IMR-90 (cell line): ENCODE data around the gene COL4A1. TPM values are rescaled to one million over a fixed set of nuclear protein-coding genes. Genes with fewer than 3 reads are reported as not detected.

Experiments used
- ATAC-seq: fragments of 200-7000 bp; cut with Tn5 transposase; 2 replicates; pipeline ENCODE4 v1.9.1; 2020; ENCODE audit warnings: low read depth, mild to moderate bottlenecking, moderate library complexity
- BruUV-seq: library from RNA; stranded (reverse); fragments of 400-500 nt; replicated peaks from 2 replicates; lab custom pipeline; 2021; lab: Mats Ljungman, UMichigan
- CTCF ChIA-PET: fragments of 300-600 bp; formaldehyde crosslinking; extraction: SDS; loops from one replicate; lab custom pipeline; 2021; ENCODE audit warnings: antibody characterized with exemption; lab: Yijun Ruan, JAX
- POLR2A ChIA-PET: fragments of 300-600 bp; sonication (Branson Sonifier 250); formaldehyde crosslinking; loops from one replicate; lab custom pipeline; 2022; ENCODE audit warnings: antibody characterized with exemption; ENCODE audit not compliant: unreplicated experiment; lab: Charles Lee
- DNase-seq: peaks from one replicate; pipeline ENCODE4 v3.0.0; 2013
- H2AFZ ChIP-seq: replicated peaks from 2 replicates; pipeline ENCODE3; 2013; ENCODE audit warnings: low read length, mild to moderate bottlenecking; ENCODE audit not compliant: poor library complexity
- H2AK5ac ChIP-seq: 2 replicates; pipeline ENCODE4 v1.6.1; 2013; ENCODE audit warnings: low read depth, low read length, inconsistent platforms
- H2AK9ac ChIP-seq: replicated peaks from 2 replicates; pipeline ENCODE3; 2013; ENCODE audit warnings: mild to moderate bottlenecking, low read depth, low read length, moderate library complexity; ENCODE audit not compliant: poor library complexity
- H2BK120ac ChIP-seq: 2 replicates; pipeline ENCODE4 v1.6.1; 2013; ENCODE audit warnings: low read depth, low read length, inconsistent platforms
- H2BK15ac ChIP-seq: 3 replicates; pipeline ENCODE4 v1.6.1; 2013; ENCODE audit warnings: low read depth, low read length, inconsistent platforms
- H2BK20ac ChIP-seq: 2 replicates; pipeline ENCODE4 v1.6.1; 2013; ENCODE audit warnings: low read depth, mild to moderate bottlenecking, inconsistent platforms, low read length, moderate library complexity
- H2BK5ac ChIP-seq: 2 replicates; pipeline ENCODE4 v1.6.1; 2013; ENCODE audit warnings: mild to moderate bottlenecking, low read depth, low read length, inconsistent platforms; ENCODE audit not compliant: poor library complexity, severe bottlenecking
- H3K14ac ChIP-seq: replicated peaks from 2 replicates; pipeline ENCODE4 v1.6.1; 2013; ENCODE audit warnings: low read depth, low read length, inconsistent platforms
- H3K18ac ChIP-seq: 2 replicates; pipeline ENCODE4 v1.6.1; 2013; ENCODE audit warnings: low read depth, low read length, control low read depth
- H3K23ac ChIP-seq: 2 replicates; pipeline ENCODE4 v1.6.1; 2013; ENCODE audit warnings: low read depth, low read length, inconsistent platforms
- H3K27ac ChIP-seq: 2 replicates; pipeline ENCODE4 v1.5.1; 2013; ENCODE audit warnings: mild to moderate bottlenecking, control low read depth, low read length; ENCODE audit not compliant: insufficient read depth
- H3K27me3 ChIP-seq: 2 replicates; pipeline ENCODE4 v1.6.1; 2013; ENCODE audit warnings: low read length; ENCODE audit not compliant: control insufficient read depth, insufficient read depth
- H3K36me3 ChIP-seq: 2 replicates; pipeline ENCODE4 v1.6.1; 2013; ENCODE audit warnings: low read length, mixed read lengths; ENCODE audit not compliant: control insufficient read depth, insufficient read depth
- H3K4ac ChIP-seq: 2 replicates; pipeline ENCODE4 v1.6.1; 2013; ENCODE audit warnings: low read depth, low read length, inconsistent platforms
- H3K4me1 ChIP-seq: 2 replicates; pipeline ENCODE4 v1.6.1; 2013; ENCODE audit warnings: low read length, mixed read lengths; ENCODE audit not compliant: control insufficient read depth, insufficient read depth
- H3K4me2 ChIP-seq: 2 replicates; pipeline ENCODE4 v1.6.1; 2013; ENCODE audit warnings: low read depth, mild to moderate bottlenecking, control low read depth, low read length, moderate library complexity
- H3K4me3 ChIP-seq: 2 replicates; pipeline ENCODE4 v1.5.1; 2013; ENCODE audit warnings: low read depth, mild to moderate bottlenecking, control low read depth, low read length, moderate library complexity; ENCODE audit not compliant: insufficient read depth
- H3K56ac ChIP-seq: 2 replicates; pipeline ENCODE4 v1.6.1; 2013; ENCODE audit warnings: low read length, inconsistent platforms; ENCODE audit not compliant: insufficient read depth; ENCODE audit errors: extremely low read depth
- H3K79me1 ChIP-seq, 2 experiments: 2 replicates each; pipeline ENCODE4 v1.6.1; 2013; ENCODE audit warnings: low read length in 2 of 2, inconsistent platforms in 1 of 2, low read depth in 1 of 2
- H3K9ac ChIP-seq: 2 replicates; pipeline ENCODE4 v1.6.1; 2013; ENCODE audit warnings: low read depth, low read length, control low read depth
- H3K9me1 ChIP-seq: 2 replicates; pipeline ENCODE4 v1.6.1; 2013; ENCODE audit warnings: low read length, inconsistent platforms; ENCODE audit not compliant: insufficient read depth
- H3K9me3 ChIP-seq: 2 replicates; pipeline ENCODE4 v1.6.1; 2013; ENCODE audit warnings: low read length; ENCODE audit not compliant: control insufficient read depth, insufficient read depth
- H4K20me1 ChIP-seq: 2 replicates; pipeline ENCODE4 v1.6.1; 2013; ENCODE audit warnings: low read length, inconsistent platforms; ENCODE audit not compliant: insufficient read depth
- H4K5ac ChIP-seq: 2 replicates; pipeline ENCODE4 v1.6.1; 2013; ENCODE audit warnings: mild to moderate bottlenecking, low read depth, low read length, control low read depth
- H4K8ac ChIP-seq, 2 experiments: 2 replicates each; pipeline ENCODE4 v1.6.1; 2013; ENCODE audit warnings: low read depth in 2 of 2, low read length in 2 of 2, control low read depth in 1 of 2, inconsistent platforms in 1 of 2
- H4K91ac ChIP-seq: 2 replicates; pipeline ENCODE4 v1.6.1; 2013; ENCODE audit warnings: low read depth, low read length, inconsistent platforms; ENCODE audit not compliant: insufficient read depth
- MAZ ChIP-seq: IDR thresholded peaks from 2 replicates; pipeline ENCODE4 v1.6.1; 2012; ENCODE audit warnings: low read depth, mild to moderate bottlenecking, low read length, improper control_type of control experiment, moderate library complexity, borderline replicate concordance
- POLR2A ChIP-seq: IDR thresholded peaks from 2 replicates; pipeline ENCODE4 v1.6.1; 2012; ENCODE audit warnings: mild to moderate bottlenecking, low read depth, low read length
- RAD21 ChIP-seq: IDR thresholded peaks from 2 replicates; pipeline ENCODE4 v1.6.1; 2012; ENCODE audit warnings: low read length, improper control_type of control experiment
- SMC3 ChIP-seq: fragments of 150-350 bp; IDR thresholded peaks from 2 replicates; pipeline ENCODE4 v1.6.1; 2016; ENCODE audit warnings: low read depth, mild to moderate bottlenecking, antibody characterized with exemption, low read length, moderate library complexity
- WGBS, 2 experiments: methylation state at CpG; one replicate each; pipeline versions ENCODE4 v1.1.5 to v1.1.7; 2013; ENCODE audit warnings: missing lambda C conversion rate in 2 of 2; ENCODE audit not compliant: insufficient read length in 1 of 2; ENCODE audit errors: extremely low coverage in 2 of 2; 5-methylcytosine and 5-hydroxymethylcytosine counted together
- dilution Hi-C: fragments of 300-500 bp; cut with HindIII; formaldehyde crosslinking; loops from one replicate; pipeline ENCODE4 v1.14.3; 2018; ENCODE audit warnings: low sequenced_read_pairs; ENCODE audit not compliant: unreplicated experiment
- in situ Hi-C: fragments of 300-500 bp; cut with MboI; formaldehyde crosslinking; loops from 3 replicates; pipeline ENCODE4 v1.14.3; 2019; ENCODE audit warnings: low sequenced_read_pairs, inconsistent platforms, mixed read lengths
- intact Hi-C: fragments of 100-400 bp; cut with micrococcal nuclease; formaldehyde crosslinking; loops from 2 replicates; pipeline ENCODE4 v1.10.0; 2022
- polyA plus RNA-seq, 3 experiments: library from polyadenylated mRNA; depleted of rRNA; stranded (reverse); fragments of >200 nt; gene quantifications; 2 replicates each; pipeline ENCODE4 v1.2.3, GENCODE V29; 2012; ENCODE audit warnings: low replicate concordance in 1 of 3
- total RNA-seq: library from RNA; depleted of rRNA; stranded (reverse); fragments of >200 nt; gene quantifications from 2 replicates; pipeline ENCODE4 v1.2.3, GENCODE V29; 2012
- TF ChIP-seq, protein P1 (sequence below): conservative IDR thresholded peaks from 2 replicates; pipeline ENCODE4 v1.5.1; 2012; ENCODE audit warnings: mild to moderate bottlenecking, low read depth, low read length, improper control_type of control experiment

COL4A1 gene
- total and polyA plus RNA-seq, 2 of the 4 experiments (the other 2 are of a cell fraction) = 230 to 337 TPM

DNA sequence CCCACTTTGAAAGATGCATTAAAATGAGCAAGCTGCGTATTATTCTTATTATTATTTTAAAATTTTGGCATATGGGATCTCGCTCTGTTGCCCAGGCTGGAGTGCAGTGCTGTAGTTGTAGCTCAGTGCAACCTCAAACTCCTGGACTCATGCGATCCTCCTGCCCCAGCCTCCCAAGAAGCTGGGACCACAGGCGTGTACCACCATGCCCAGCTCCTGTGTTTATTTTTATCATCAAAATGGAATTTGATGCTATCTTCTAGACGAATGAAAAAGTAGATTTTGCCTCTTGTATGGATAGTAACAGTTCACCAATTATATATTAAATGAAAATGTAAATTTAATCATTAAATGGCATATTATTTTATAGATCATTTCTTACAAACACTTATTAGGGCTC lies 43.6 kb downstream of the COL4A1 start:
- peaks cover 43% of the 10 kb centered on the region for H3K4me1 ChIP-seq
- in situ Hi-C loops = no loop called here
- no peak for ATAC-seq

More for the DNA sequence above, 43.6 kb downstream of the COL4A1 start:
- Histone ChIP-seq H3K4me3 (no peak overlapping the region), H2BK20ac (no peak overlapping the region), H3K14ac (no peak overlapping the region), H3K4me2 (no peak overlapping the region), H3K18ac (no peak overlapping the region), H3K4ac (no peak overlapping the region), H3K36me3 (peaks cover 29% of the 10 kb centered on the region), H2AK9ac (no peak overlapping the region), H3K23ac (no peak overlapping the region), H4K91ac (no peak overlapping the region), H2BK5ac (no peak overlapping the region), H2BK15ac (no peak overlapping the region), H3K9me1 (peaks cover 66% of the 10 kb centered on the region), H3K27ac (no peak overlapping the region; the same call in 1 of the 2 replicates), H2AK5ac (0 out of 2 replicates have a peak overlapping the region, but pooled peaks have one; percentile 60), H3K56ac (no peak overlapping the region), H2AFZ (no peak overlapping the region), H2BK120ac (no peak overlapping the region), H3K9ac (no peak overlapping the region), H4K8ac (no peak overlapping the region), H3K9me3 (no peaks in the 10 kb centered on the region), H4K20me1 (peaks cover 82% of the 10 kb centered on the region), H3K27me3 (no peaks in the 10 kb centered on the region), H3K79me1 (peaks cover 34 to 92% of the 10 kb centered on the region in 2 experiments), H4K5ac (no peak overlapping the region)
- dilution Hi-C loops = no loop called here
- ChIA-PET CTCF (no interaction called here), POLR2A (no interaction called here)
- DNase-seq = no peak
- TF ChIP-seq POLR2A (0 out of 2 replicates have a peak, but pooled peaks have one; percentile 10), MAZ (no peak), RAD21 (no peak), SMC3 (no peak)
- TF ChIP-seq, protein P1, sequence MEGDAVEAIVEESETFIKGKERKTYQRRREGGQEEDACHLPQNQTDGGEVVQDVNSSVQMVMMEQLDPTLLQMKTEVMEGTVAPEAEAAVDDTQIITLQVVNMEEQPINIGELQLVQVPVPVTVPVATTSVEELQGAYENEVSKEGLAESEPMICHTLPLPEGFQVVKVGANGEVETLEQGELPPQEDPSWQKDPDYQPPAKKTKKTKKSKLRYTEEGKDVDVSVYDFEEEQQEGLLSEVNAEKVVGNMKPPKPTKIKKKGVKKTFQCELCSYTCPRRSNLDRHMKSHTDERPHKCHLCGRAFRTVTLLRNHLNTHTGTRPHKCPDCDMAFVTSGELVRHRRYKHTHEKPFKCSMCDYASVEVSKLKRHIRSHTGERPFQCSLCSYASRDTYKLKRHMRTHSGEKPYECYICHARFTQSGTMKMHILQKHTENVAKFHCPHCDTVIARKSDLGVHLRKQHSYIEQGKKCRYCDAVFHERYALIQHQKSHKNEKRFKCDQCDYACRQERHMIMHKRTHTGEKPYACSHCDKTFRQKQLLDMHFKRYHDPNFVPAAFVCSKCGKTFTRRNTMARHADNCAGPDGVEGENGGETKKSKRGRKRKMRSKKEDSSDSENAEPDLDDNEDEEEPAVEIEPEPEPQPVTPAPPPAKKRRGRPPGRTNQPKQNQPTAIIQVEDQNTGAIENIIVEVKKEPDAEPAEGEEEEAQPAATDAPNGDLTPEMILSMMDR = no peak
- 100% methylated on average over 1 of the region's 5 CpGs; no CpG with 5 or more reads in 1 of the 2 experiments for WGBS, 2 experiments
- no TSS peak for BruUV-seq
- intact Hi-C loops = no loop called here
